SH-SY5Y (cell line): ENCODE results near the gene F5.

Source experiments
- GATA2 ChIP-seq: IDR thresholded peaks from 2 replicates; pipeline ENCODE4 v1.6.1; 2011; ENCODE audit warnings: mild to moderate bottlenecking, low read depth, low read length
- GATA3 ChIP-seq: IDR thresholded peaks from 2 replicates; pipeline ENCODE4 v1.6.1; 2011; ENCODE audit warnings: low read depth, mild to moderate bottlenecking, low read length, moderate library complexity

F5 gene

DNA sequence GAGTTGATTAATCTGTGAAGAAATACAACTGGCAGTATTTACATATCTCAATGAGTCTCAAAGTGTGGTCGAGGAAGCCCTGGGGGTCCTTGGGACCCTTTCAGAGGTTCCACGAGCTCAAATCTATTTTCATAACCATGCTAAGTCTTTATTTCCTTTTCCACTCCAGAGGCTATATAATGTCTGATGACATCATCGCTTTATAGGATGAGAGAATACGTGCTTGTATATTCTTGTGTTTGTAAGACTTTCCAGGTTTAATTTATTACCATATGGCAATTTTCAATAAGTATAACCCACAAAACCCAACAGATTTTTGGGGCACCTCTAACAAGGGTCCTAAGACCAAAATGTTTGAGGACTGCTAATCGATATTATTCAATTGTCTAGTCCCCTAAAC, 99.1 kb downstream of the F5 start:
- TF ChIP-seq GATA2 = no peak
- no peak for TF ChIP-seq GATA3

- TF ChIP-seq GATA2 (no peak), GATA3 (no peak)
Measured at GRCh38 chr1:169486281-169487051, 99.8 kb downstream of the F5 start.

GRCh38 chr1:169485431-169486280, 100.6 kb downstream of the F5 start, which contains the start of gene SLC19A2:
TSS of gene SLC19A2 (minus strand) at chr1:169485944. CDS start at chr1:169485766, 178 bp downstream.
- TF ChIP-seq GATA3 (no peak), GATA2 (no peak)

DNA sequence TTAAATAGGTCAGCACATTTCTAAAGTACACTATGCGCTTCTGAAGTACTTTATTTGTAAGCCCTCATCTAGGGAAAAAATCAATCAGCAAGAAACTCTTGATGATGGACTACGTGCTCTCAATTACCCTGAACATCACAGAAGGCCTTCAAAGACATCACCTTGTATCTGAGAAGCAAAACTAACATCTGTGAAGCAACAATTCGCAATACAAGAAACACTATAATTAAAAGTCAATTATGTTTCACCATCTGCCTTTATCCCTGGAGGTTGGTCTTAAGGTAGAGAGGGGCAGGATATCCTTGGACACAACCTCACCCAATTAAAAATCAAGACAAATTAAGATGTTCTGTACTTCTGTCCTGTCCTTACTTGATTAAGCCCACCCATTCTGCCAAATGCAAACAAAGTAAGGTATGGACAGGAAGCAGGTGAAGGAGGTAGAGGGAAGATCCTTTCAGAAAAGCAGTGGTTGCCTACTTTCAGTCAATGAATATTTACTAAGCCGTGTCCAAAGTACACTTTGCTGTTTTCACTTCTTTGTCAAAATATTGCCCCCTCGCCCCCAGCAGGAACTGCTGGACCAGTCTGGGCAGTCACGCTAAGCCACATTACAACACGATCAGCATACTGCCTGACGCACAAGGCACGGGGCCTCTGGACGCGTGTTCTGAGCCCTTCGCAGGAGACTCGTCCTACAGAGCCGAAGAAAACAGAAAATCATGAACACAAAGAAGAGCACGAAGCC, 101.4 kb downstream of the F5 start:
- TF ChIP-seq GATA3 = no peak
- TF ChIP-seq GATA2 = no peak

DNA sequence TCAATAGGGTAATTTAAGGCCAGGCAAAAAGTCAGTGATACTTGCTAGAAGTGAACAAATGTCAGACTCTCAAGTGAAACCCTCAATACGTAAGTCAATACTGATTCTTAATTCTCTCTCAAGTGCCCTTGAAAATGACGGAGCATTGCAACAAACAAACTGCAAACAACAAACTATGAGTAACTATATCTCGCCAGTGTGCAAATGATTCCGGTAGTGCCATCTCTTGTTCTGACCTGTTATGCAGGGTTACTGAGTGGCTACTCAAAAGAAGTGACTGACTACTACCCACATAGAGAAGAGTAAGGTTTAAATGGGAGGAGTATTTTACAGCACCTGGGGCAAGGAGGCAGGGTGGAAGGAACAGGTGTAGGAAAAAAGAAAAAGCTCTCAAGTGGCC, 102.2 kb downstream of the F5 start:
- TF ChIP-seq GATA3 = no peak

- TF ChIP-seq GATA3 (no peak), GATA2 (no peak)
Measured at GRCh38 chr1:169483500-169483966, 102.7 kb downstream of the F5 start.

GRCh38 chr1:169479363-169480066, 106.8 kb downstream of the F5 start:
- TF ChIP-seq GATA2 (no peak), GATA3 (no peak)

- no peak for TF ChIP-seq GATA3
- TF ChIP-seq GATA2 = no peak
Measured at GRCh38 chr1:169478094-169478672, 108.1 kb downstream of the F5 start.

GRCh38 chr1:169475806-169476387, 110.4 kb downstream of the F5 start:
- TF ChIP-seq GATA2 = no peak
- no peak for TF ChIP-seq GATA3

- TF ChIP-seq GATA2 (no peak), GATA3 (no peak)
Measured at GRCh38 chr1:169474302-169474995, 111.8 kb downstream of the F5 start.

- no peak for TF ChIP-seq GATA3
- TF ChIP-seq GATA2 = no peak
Measured at GRCh38 chr1:169473347-169473746, 112.9 kb downstream of the F5 start.

DNA sequence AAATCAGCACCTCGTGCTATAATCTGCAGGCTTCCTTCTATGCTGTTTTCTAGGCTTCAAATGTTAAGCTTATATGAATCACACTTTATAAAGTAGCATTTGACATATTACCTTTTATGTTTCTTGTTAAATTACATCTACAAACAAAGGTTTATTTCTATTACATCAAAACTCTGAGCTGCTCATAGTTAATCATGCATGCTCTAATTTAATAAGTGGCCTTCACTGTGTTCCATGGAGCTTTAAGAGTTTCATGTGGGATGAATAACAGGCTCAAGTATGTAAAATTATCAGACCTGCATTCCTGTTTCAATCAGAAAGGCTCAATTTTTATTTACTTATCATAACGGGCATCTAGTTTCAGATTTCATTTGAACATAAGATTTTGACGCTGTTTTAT, 113.5 kb downstream of the F5 start:
- no peak for TF ChIP-seq GATA2
- no peak for TF ChIP-seq GATA3

DNA sequence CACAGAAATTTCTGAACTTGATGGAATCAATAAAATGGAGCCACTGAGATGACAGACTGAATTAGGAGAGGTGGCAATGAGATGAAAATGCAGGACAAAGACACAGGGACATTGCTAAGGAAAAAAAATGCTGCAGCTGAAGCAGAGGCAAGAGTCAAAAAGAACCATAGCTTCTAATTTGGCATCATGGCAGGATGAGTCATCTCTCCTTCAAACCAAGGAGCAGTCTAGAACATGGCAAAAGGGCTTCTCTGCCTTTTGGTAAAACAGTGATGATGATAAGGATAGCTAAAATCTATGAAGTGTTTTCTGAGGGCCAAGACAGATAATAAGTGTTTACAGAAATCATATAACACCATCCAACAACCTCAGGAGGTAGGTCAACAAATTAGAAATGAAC, 117.3 kb downstream of the F5 start:
- TF ChIP-seq GATA3 = no peak
- TF ChIP-seq GATA2 = no peak
